Measurements from ENCODE around the gene PVALEF.

- TF ChIP-seq CTCF (IDR thresholded peaks at IDR 0.05) (no peak), POLR2A (IDR thresholded peaks at IDR 0.05) (no peak), POLR2AphosphoS5 (IDR thresholded peaks at IDR 0.05; ENCODE audit: insufficient read depth in 1 of 2, low read depth in 1 of 2) (no peak)
Observed at GRCh38 chr17:81170727-81171494, 5.6 kb downstream of the PVALEF start.
